ENCODE data around the gene RNF214.
"Not testable (repeated sequence)": the region's sequence is repeated elsewhere in the genome, so short reads cannot be mapped to it uniquely, and the experiment has no call there.

The RNF214 gene

DNA sequence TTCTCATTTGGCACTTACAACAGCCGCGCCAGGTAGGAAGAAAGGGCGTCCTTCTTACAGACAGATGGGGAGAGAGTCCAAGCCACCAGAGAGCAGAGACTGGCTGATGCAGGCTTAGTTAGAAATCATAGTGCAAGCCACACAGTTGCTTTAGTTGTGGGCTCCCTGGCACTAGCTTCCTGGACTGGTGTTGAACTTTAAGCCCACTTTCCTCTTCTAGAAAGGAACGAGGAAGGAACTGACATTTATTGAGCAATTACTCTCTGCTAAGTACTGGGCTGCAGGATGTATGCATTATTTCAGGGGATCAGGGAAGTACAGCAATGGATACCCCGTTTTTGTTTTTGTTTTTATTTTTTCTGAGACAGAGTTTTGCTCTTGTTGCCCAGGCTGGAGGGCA lies 80.6 kb downstream of the RNF214 start:
- in situ Hi-C loops (cut with MboI; ENCODE audit: low sequenced_read_pairs): no loop called here

DNA sequence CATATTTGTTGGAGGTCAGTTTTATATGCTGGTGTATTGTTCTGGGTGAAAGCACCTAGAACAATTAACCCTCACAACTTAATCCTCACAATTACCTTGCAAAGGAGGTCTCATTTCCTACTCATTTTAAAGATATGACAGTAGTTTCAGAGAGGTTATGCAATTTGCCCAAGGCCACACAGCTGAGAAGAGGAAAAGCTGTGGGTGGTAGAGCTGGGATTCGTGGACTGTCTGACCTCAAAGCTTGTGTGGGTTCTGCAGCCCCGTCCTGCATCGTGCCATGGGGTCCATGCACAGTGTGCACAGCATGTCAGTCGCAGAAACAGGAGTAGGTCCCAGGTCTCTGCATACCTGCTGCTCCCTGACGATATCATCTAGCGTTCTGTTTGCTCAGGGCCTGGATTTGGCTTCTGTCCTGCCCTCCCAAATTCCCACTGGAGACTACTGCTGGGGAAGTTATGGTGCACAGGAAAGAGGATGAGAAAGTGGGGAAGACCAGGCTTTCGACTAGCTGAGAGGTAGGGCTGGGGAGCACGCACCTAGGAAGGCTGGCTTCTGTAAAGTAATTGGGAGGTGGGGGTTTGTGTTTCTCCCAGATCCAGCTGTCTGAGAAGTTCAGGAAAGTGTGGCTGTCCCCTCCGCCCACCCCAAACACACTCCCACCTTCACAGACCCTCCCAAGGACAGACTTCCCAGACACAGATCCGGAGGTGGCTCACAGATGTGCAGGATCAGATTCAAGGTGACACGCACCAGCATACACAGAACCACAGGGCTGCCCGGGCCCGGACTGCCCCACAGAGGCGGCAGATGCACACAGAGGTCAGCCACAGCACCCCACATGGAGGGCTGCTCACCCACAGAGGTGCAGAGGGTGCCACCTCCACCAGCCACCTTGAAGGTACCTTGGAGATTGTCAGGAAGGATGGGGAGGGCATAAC lies 81.6 kb downstream of the RNF214 start:
- in situ Hi-C loops (cut with MboI; ENCODE audit: low sequenced_read_pairs): no loop called here

DNA sequence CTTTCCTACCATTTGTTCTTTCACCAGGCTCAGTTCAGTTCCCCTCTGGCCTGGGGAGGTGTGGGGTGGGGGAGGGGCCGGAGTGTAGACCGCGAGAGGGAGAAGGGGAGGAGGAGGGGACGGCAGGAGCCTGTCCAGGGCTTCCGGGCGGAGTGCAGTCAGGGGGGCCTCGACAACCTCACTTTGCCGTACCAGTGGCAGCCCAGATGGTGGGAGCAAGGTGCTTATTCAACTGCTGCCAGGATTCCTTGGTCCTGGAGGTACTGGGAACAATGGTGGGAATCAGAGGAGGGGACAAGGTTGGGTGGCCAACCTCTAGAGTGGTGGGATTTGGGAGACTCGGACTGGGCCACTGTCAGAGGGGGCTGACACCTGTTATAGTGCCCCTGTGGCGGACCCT lies 82.4 kb downstream of the RNF214 start:
- in situ Hi-C loops (cut with MboI; ENCODE audit: low sequenced_read_pairs): no loop called here

DNA sequence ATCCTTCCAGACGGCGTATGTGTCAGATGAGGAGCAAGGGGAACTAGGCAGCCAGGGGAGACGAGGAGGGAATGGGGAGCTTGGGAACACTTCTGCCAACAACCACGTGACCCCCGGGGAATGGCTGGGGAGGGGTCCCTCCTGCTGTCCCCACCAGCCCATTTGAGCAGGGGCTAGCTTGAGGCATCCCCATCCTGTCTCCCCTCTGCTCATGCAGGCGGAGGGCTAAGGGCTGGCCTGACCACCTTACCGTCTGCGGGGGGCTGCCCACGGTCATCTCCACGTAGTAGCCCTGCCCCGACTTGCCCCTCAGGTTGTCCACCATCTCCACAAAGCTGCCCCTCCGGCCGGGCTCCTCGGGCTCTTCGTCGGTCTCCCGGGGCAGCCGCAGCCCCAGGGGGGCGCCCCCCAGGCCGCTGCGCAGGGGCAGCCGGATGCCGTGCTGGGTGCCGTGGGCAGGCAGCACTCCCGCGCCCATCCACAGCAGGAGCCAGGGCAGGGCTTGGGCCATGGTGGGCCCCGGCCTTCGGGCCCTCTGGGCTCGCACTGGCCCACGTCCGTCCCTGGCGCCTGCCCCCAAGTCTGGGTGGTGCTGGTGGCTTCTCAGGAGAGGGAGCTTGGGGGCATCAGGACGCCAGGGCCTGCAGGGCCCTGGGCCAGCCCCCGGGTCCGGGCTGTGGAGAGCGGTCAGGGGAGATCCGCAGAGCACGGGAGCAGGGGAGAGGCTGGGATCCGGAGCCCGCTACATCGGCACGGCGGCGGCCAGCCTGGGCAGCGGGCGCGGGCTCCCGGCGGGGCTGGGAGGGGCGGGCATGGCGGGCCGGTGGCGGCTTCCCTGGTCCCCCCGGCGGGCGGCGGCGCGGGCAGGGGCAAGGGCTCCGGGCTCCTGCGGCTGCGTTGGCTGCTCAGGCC lies 83.1 kb downstream of the RNF214 start:
- in situ Hi-C loops (cut with MboI; ENCODE audit: low sequenced_read_pairs): no loop called here

DNA sequence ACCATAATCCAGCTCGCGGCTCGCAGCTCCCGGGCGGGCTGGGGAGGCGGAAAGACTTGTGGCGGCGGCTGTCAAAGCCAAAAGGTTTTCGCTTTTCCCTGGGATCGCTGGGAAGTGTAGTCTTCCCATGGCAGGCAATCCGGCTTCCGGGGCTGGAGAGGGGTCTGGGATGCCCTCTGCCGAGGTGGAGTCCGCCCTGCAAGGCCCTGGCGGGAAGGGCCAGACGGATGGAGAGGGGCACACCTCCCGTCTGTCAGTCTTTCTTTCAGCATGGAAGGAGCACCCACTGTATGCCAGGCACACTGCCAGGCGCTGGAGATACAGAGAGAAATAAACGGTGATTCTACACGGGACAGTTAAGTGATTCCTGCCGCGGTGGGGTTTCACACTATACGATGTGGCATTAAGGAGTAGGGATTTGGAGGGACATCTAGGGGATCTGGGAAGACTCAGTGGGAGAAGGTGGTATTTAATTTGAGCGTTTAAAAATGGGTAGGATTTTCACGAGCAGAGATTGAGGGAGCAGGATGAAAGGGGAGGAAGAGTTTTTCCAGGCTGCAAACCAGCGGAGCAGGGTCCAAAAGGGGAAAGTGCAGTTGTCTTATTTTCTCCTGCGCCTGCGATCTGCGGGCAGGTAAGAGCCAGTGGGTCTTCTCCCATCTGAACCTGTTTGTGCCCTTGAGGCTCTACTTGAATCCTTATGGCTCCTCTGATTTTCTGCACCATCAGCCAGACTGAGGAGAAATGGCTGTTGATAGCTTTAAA lies 83.9 kb downstream of the RNF214 start, which contains the start of gene BACE1:
Gene BACE1, minus strand, starts transcription at position 60 of the 765 bp plus-strand sequence. CDS start 461 bp downstream, outside the sequence.
- in situ Hi-C loops (cut with MboI; ENCODE audit: low sequenced_read_pairs): no loop called here

DNA sequence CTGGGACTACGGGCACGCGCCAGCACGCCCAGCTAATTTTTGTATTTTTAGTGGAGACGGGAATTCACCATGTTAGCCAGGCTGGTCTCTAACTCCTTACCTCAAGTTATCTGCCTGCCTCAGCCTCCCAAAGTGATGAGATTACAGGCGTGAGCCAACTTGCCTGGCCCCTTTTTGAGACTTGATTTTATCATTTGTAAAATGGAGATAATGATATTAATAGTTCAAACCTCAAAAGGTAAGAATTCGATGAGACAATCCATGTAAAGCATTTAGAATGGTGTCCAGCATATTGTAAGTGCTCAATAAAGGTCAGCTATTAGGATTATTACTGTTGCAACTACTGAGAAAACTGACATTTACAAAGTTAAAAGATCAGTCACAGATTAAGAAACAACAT lies 86.3 kb downstream of the RNF214 start:
- in situ Hi-C loops (cut with MboI; ENCODE audit: low sequenced_read_pairs): no loop called here

DNA sequence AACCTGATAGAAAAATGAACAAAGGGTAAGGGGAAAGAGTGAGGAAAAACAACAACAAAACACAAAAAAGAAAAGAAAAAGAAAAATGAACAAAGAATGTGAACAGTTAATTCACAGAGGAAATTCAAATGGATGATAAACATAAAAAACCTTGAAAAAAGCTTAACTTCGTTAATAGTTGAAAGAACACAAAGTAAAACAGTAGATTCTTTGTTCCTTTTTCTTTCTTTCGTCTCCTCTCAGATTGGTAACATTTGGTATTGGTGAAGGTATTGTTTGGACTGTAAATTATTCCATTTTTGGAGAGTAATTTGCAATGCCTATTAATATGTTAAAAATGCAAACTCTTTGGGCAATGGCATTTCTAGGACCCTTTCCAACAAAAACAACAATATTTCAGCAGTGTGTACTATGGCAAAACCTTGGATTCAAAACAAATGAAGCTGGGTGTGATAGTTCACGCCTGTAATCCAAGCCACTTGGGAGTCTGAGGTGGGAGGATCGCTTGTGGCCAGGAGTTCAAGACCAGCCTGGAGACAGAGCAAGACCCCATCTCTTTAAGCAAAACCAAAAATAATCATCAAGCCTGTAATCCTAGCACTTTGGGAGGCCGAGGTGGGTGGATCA lies 86.9 kb downstream of the RNF214 start:
- in situ Hi-C loops (cut with MboI; ENCODE audit: low sequenced_read_pairs): no loop called here

DNA sequence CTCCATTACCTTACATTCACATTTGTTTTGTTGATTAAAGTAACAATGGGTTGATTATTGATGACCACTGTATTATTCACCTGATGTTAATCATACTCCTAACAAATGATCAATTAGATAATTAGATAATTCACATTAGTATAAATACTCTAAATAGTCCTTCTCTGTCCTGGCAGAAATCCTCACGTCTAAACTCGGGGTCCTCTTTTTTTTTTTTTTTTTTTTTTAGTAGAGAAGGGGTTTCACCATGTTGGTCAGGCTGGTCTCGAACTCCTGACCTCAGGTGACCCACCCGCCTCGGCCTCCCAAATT lies 94.7 kb downstream of the RNF214 start:
- in situ Hi-C loops (cut with MboI; ENCODE audit: low sequenced_read_pairs): not testable (repeated sequence)

DNA sequence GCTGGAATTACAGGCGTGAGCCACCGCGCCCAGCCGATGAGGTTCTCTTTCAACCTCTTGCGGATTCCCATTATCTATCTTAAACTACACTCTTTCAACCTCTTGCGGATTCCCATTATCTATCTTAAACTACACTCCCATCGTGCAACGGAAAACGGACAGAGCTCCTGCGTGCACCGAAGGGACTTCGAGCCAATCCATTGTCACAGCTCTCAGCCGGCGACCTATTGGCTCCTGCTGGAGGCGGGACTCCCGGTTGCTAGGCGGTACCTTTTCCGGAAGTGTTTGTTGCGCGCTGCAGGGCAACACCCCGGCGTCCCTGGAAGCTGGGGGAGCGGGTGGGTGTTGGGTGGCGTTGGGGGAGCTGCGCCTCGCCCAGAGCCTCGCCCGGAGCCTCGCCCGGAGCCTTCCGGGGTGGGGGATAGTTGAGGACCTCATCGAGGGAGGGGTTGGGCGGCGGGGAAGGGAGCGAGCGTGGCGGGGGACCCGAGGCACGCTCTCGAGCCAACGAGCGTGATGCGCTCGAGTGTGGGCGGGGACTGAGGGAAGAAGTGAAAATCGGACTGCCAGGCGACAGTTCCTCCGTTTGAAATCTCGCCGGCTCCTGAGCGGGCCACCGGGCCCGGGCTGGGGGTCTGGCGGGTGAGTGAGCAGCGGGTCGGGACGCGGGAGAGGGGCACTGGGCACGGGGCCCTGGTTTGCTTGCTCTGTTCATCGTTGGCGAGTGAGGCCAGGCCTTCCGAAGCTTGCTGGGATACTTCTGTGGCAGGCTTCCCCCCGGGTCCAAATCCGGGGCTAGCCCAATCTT lies 95.3 kb downstream of the RNF214 start, which contains the start of gene CEP164:
Gene CEP164, plus strand, starts transcription at position 288 of the 808 bp plus-strand sequence. CDS start 10,733 bp downstream, outside the sequence.
- in situ Hi-C loops (cut with MboI; ENCODE audit: low sequenced_read_pairs): no loop called here

DNA sequence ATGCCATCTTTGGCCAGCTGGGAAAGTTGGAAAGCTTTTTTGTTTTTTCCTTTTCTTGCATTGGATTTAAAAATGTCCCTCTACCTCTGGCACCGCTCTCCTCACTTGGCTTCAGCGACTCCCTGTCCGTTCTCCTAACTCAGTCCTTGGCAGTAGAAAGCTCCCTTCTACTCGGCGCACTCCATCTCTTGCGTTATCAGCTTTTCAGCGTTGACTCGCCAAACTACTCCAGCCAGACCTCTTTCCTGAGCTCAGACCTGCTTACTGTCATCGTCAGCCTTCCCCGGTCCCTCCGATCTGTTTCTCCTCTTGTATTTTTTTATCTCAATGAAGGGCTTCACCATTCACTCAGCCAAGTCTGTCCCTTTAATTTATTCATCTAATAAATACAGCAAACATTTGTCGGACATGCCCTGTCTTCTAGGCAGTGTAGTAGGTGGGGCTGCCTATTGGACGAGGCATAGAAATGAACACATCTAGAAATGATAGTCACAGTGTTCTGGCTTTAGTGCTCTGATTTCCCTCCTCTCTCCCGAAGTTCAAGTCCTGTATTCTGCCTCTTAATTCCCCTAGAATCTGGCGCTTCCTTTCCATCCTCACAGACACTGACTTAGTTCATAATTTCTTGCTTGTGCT lies 96.0 kb downstream of the RNF214 start:
- in situ Hi-C loops (cut with MboI; ENCODE audit: low sequenced_read_pairs): no loop called here

DNA sequence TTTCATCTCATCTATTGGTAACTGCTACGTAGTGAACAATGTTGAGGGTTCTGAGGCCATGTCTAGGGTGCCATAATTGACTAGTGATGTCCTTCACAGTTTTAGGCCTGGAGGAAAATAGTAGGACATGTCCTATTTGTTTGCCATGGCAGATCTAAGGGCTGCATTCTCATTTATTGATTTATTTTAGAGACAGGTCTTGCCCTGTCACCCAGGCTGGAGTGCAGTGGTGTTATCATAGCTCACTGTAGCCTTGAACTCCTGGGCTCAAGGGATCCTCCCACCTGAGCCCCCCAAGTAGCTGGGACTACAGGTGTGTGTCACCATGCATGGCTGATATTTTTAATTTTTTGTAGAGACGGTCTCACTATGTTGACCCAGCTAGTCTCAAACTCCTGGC lies 100.4 kb downstream of the RNF214 start:
- in situ Hi-C loops (cut with MboI; ENCODE audit: low sequenced_read_pairs): no loop called here

DNA sequence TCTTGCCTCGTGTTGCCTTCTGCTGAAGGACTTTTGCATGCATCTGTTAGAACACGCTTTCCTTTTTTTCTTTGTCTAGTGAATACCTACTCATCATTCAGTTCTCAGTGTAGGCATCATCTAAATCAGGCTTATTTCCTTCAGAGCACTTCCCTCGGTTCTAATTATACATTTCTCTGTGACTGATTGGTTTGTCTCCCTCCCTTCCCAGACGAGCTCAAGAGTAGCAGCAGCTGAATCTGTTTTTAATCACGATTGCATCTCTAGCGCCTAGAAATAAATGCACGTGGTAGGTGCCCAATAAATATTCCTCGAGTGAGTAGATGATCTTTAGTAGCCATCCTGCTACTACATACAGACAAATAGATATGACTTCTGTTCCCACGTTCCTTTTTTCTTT lies 101.4 kb downstream of the RNF214 start:
- in situ Hi-C loops (cut with MboI; ENCODE audit: low sequenced_read_pairs): no loop called here

DNA sequence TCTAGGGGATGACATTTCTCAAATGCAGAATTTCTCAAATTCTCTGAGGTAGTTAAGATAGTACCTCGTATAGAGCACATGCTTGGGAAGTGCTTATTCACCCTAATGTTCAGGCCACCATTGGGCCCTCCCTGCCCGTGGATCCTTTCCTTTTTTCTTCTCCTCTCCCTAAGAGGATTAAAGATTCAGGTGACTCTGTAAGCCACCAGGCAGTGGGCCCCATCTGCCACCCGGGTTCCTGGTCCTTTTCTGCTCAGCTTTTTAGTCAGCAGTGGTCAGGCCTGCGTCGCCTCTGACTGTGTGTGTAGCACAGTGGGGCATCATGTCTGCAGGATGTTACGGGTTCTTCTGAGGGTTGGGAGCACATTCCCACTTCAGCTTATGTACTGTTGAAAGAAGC lies 102.4 kb downstream of the RNF214 start:
- in situ Hi-C loops (cut with MboI; ENCODE audit: low sequenced_read_pairs): no loop called here

DNA sequence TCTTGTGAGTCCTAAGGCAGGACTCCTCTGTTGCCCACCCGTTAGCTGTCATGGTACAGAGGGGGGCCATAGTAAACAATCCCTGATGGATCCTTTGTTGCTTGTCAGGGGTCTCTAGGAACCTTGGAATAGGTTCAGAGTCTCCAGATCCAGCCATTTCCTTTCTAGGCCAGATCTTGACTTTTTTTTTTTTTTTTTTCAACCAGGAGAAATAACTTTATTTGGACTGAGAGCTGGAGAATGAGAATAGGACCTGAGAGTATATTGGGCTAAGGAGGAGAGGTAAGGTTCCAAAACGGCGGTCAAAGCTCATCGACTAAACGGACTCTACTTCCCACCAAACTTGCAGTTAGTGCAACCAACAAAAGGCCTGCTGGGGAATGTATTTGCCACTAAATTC lies 102.9 kb downstream of the RNF214 start:
- in situ Hi-C loops (cut with MboI; ENCODE audit: low sequenced_read_pairs): no loop called here

Data from HL-60/S4 treated with phorbol 12-myristate 13-acetate at 8.2 ng/mL for 4 days and 3 days (cell line).